NCI-H226 (cell line): ENCODE results near the gene MTMR10.

Experiments
- DNase-seq: peaks from one replicate; pipeline ENCODE4 v3.0.0-alpha.2; 2015

The MTMR10 gene

DNA sequence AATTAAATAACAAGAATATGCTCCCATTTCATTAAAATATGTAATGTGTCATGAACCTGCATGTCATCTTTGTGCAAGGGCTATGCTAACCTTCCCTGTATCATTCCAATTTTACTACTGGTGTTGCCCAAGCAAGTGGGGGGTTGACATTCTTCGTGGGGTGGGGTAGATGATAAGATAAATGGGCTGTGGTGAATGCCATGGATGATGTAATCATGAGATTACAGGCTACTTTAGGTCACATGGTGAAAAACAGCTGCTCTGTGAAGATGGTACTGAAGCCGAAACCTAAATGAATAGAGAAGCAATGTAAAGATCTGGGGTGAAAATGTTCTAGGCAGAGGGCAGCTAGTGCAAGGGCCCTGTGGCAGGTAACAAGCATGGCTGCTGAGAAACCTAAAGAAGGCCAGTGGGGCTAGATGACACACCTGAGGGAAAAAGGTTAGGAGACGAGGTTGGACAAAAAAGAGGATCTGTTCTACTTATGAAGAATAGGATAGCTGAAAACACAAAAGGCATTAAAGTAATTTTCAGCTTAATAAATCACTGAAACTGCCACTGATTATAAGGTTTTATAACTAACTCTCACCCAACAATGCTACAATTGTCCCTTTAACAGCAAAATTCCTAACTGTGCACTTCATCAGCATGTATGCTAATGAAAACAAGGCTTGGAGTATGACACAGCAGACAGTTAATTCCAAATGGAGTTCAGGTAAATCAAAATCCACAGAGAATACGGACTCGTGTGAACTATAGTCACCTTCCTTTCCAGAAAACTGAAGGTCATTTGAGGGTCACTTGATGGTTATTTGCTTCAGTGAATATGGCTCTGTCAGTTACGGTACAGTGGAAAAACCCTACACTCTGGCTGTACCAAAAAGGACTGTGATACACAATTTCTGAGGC lies 35.0 kb downstream of the MTMR10 start:
- DNase-seq = peak; percentile 68

DNA sequence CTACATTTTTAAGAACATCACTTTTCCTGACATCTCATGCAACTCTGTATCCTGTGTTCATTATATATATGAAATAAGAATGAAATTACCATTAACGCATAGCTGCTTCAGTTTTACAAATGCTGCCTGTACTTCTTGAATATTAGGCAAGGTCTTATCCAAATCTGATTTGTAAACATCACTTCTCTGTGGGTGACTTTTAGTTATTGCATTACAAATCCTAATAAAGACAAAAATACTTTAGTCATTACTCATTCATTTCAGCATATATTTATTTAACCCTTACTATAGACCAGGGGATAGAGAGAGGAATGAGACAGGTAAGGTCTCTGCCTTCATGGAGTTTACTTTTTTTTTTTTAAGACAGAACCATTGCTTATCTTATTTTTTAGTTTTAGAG lies 36.8 kb downstream of the MTMR10 start:
- no peak for DNase-seq

GRCh38 chr15:30953731-30954378 lies 37.6 kb downstream of the MTMR10 start:
- DNase-seq = peak; percentile 77

DNA sequence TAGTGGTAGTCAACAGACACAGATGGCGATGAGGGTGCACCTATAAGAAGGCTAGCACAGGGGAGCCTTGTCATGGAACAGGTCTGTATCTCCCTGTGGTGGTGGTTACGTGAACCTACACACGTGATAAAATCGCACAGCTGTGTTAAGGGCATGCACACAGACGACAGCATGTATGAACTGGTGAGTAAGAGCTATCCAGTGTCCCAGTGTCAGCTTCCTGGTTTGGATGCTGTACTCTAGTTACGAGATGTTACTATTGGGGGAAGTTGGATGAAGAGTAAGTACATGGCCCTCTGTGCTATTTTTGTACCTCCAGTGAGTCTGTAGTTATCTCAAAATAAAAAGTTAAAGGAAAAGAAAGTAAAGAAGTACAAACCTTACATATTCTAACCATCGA lies 38.2 kb downstream of the MTMR10 start:
- DNase-seq = no peak

DNA sequence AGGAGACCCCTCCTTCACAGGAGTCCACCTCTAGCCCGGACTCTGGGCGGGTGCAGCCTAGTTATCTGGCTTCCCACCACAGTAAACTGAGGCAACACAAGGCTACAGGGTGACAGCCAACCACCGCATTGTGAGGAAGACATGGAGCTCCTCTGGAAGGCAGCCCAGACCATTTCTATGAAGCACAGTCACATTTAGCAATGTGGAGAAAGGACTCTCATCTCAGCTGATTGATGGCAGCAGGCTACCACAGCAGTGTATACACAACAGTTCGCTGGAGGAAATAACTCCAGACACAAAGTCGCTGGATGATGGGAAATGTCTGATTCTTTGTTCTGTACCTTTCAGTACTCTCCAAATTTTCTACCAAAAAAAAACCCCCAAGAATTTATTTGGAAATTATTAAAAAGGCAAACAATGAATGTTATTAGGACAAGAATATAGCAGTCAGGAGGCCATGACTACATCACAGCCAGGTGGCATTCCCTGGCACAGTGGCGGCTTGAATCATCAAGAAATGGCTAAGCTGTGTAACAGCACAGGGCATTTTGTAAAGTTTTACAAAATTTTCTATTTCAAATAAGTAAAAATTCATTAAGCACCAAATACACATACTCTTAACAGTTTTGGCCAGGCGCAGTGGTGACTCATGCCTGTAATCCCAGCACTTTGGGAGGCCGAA lies 47.6 kb downstream of the MTMR10 start:
- DNase-seq = no peak

DNA sequence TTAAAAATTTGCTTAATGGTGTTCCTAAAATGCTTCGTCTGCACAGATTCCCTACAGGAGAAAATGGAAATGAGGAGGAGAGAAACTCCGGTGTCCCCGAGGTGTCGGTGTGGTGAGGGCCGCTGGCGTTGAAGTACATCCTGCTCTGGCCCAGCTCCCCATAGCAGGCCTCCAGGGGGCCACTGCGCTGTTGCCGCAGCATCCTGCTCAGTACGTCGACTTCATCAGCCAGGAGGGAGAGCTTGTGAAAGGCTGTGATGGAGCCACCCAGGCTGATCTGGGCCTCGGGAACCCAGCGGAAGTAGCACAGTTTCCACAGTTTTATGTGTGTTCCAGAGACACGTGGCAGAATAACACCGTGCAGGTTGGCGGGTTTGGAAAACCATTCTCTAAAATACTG lies 49.9 kb downstream of the MTMR10 start:
- no peak for DNase-seq

DNA sequence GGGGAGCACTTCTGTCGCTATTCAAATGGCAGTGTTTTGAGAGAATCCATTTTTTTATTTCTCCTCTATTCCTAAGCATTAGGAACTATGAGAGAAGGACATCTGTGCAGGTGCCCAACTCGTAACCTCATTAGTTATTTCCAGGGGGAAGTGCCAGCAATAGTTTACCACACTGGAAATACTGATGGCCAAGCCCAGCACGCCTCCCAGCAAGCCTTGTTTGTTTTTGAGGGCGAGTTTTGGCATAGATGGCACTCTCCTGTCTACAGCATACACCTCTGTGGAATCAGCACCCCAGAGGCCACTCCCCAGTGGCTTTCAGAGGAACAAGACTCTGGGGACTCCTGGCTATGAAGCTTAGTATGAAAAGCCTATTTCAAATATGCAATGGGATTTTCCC lies 51.1 kb downstream of the MTMR10 start:
- no peak for DNase-seq

DNA sequence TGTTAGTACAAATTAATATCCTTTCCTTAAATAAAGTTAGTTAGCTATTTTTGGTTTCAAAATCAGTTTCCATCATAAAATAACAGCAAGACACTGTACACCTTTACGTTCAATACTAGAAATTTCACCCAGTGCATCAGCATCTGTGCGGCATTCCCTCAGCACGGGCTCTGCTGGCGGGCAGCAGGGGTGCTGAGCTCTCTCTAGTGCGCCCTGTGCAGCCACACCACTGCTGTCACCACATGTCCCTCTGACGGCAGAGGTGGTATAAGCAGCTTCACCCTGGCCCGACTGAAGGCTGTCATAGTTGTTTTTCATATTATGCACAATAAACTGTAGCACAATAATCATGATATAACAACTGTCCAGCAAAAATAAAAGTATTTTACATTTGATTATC lies 52.3 kb downstream of the MTMR10 start:
- DNase-seq = no peak

- no peak for DNase-seq
Measured at GRCh38 chr15:30933293-30933692, 58.1 kb downstream of the MTMR10 start.

GRCh38 chr15:30930422-30930821 lies 61.0 kb downstream of the MTMR10 start:
- no peak for DNase-seq

- no peak for DNase-seq
Measured at GRCh38 chr15:30929982-30930381, 61.4 kb downstream of the MTMR10 start.

- DNase-seq = no peak
Measured at GRCh38 chr15:30929064-30929669, 62.3 kb downstream of the MTMR10 start.

GRCh38 chr15:30928076-30928475 lies 63.4 kb downstream of the MTMR10 start:
- DNase-seq = no peak

GRCh38 chr15:30927148-30927761 lies 64.2 kb downstream of the MTMR10 start:
- no peak for DNase-seq

GRCh38 chr15:30926161-30926560 lies 65.3 kb downstream of the MTMR10 start:
- no peak for DNase-seq

GRCh38 chr15:30925686-30926085 lies 65.7 kb downstream of the MTMR10 start:
- no peak for DNase-seq

DNA sequence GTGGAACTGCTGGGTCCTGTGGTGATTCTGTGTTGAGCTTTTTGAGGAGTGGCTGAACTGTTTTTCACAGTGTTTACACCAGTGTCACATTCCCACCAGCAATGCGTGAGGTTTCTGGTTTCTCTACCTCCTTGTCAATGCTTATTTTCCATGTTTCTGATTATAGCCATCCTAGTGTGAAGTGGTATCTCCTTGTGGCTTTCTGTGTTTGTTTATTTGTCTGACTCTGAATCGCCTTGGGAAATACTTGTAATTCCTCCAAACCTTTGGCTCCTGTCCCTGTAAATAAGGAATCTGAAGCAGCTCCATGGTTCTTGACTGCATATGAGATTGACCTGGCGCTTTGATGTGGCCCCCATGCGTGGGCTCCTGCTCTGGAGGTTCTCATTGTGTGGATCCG lies 67.1 kb downstream of the MTMR10 start:
- DNase-seq = no peak

GRCh38 chr15:30923429-30923828 lies 68.0 kb downstream of the MTMR10 start:
- no peak for DNase-seq

DNA sequence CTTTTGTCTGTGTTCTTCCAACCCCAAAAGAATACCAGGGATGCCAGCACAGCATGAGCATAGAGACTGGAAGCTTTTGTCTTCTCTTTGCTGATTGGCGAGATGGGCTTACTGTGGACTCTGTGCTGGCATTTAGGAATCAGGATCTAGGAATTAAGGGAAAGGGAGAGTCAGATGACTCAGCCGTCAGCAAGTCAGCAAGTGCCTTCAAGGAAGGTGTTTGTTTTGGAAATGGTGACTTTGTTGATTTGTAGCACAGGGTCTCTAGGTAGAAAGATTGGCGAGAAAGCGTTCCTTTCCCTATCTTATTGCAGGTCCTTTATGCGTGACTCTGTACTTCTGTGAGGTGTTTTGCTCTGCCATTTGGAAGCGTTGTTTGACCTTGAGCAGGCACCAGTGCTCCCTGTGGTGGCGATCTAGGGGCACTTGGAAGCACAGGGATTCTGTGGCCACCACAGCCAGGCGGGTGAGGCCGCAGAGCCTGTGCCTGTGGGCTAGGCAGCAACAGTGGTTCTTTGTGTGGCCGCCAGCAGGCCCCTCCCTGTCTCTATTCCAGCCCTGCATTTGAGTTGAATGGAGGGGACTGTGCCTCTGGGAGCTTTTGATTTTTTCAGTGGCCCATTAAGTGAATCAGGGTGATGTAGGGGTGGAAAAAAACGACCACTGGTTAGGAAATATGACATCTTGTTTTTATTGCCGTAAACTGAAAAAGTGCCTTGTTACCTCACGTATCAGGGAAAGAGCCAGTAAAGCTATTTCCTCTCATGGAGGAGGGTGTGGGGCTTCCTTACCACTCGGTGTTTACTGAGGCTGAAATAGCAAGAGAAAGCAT lies 68.7 kb downstream of the MTMR10 start:
- DNase-seq = peak; percentile 1

- no peak for DNase-seq
Measured at GRCh38 chr15:30921781-30922479, 69.5 kb downstream of the MTMR10 start.

DNA sequence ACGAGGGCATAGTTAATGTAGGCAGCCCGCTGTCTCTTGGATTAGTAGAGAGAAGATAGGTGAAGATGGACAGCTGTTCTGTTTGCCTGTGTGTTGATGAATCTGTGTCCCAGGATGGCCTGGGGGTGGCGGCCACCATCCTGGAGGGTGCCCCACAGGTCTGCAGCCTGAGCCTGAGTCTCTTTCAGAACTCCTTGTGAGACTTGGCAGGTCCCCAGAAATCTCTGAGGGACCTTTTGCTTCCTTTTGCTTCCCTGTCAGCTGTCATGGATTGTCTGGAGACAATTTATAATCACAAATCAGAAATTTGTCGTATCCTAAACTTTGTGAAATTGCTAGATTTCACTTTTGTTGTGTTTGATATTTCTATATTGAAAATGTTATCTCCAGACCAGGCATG lies 70.3 kb downstream of the MTMR10 start:
- DNase-seq = no peak
